Gastrocnemius medialis (tissue), 4 donors: ENCODE data around the gene OTUD1. TPM values are rescaled to one million over a fixed set of nuclear protein-coding genes. Genes with fewer than 3 reads are reported as not detected.

ENCODE experiments used
- ATAC-seq, 2 donors: fragments of 150-250 bp; one replicate each; pipeline ENCODE4 v1.9.1; 2016
- DNase-seq, 2 donors: peaks; one replicate each; pipeline ENCODE4 v3.0.0-alpha.2; 2019
- H3K27ac ChIP-seq, 4 donors: fragments of 200-600 bp; sonication (generic); 1 replicate in 1 of 4; 2 replicates in 3 of 4; pipeline ENCODE4 v1.5.1; 2016 to 2018; ENCODE audit warnings: mild to moderate bottlenecking in 2 of 4, moderate library complexity in 1 of 4
- H3K27me3 ChIP-seq, 3 donors: fragments of 200-600 bp; sonication (generic) in 2 of 3; 1 replicate in 1 of 3; 2 replicates in 2 of 3; pipeline versions ENCODE4 v1.5.1 to v1.6.0; 2016 to 2019; ENCODE audit warnings: mild to moderate bottlenecking in 1 of 3, moderate library complexity in 1 of 3
- H3K36me3 ChIP-seq, 2 donors: fragments of 200-600 bp; sonication (generic) in 1 of 2; one replicate each; pipeline ENCODE4 v1.5.1; 2017 to 2018
- H3K4me1 ChIP-seq, 2 donors: fragments of 200-600 bp; sonication (generic) in 1 of 2; one replicate each; pipeline ENCODE4 v1.5.1; 2016 to 2017; ENCODE audit warnings: mild to moderate bottlenecking in 2 of 2
- H3K4me3 ChIP-seq, 4 donors: fragments of 200-600 bp; sonication (generic) in 3 of 4; 1 replicate in 1 of 4; 2 replicates in 3 of 4; pipeline ENCODE4 v1.5.1; 2016 to 2019; ENCODE audit warnings: mild to moderate bottlenecking in 2 of 4
- H3K9me3 ChIP-seq, 3 donors: fragments of 200-600 bp; sonication (generic) in 2 of 3; 1 replicate in 1 of 3; 2 replicates in 2 of 3; pipeline ENCODE4 v1.5.1; 2016 to 2019
- CTCF ChIP-seq, 5 experiments: fragments of 450-650 bp in 3 of 5; fragments of 200-600 bp in 2 of 5; sonication (generic) in 2 of 5; IDR thresholded peaks in 4 of 5; conservative IDR thresholded peaks in 1 of 5; 1 replicate in 4 of 5; 2 replicates in 1 of 5; pipeline ENCODE4 v1.5.1; 2016 to 2019; ENCODE audit warnings: antibody characterized with exemption in 5 of 5, mild to moderate bottlenecking in 3 of 5, moderate library complexity in 3 of 5
- POLR2A ChIP-seq, 2 donors: fragments of 450-650 bp; IDR thresholded peaks; one replicate each; pipeline ENCODE4 v1.6.1; 2017; ENCODE audit warnings: antibody characterized with exemption in 2 of 2, mild to moderate bottlenecking in 2 of 2, moderate library complexity in 2 of 2
- in situ Hi-C, 4 donors: fragments of 200-750 bp; cut with MboI; loops; one replicate each; pipeline versions ENCODE4 v1.15.0 to v1.8.0; 2017; ENCODE audit warnings: low sequenced_read_pairs in 4 of 4
- intact Hi-C: fragments of 100-400 bp; cut with DNase I; formaldehyde crosslinking; loops from one replicate; pipeline ENCODE4 v1.15.1; 2023; ENCODE audit warnings: low total_unique reads
- total RNA-seq, 4 donors: library from RNA; depleted of rRNA; stranded (reverse); fragments of >200 nt; gene quantifications; one replicate each; pipeline versions ENCODE4 v1.1.0 to v1.2.3, GENCODE V29; 2016

Gene OTUD1
- total RNA-seq, 4 donors from 2014 or later, result 5.3 to 16.9 (median 7.7) TPM

DNA sequence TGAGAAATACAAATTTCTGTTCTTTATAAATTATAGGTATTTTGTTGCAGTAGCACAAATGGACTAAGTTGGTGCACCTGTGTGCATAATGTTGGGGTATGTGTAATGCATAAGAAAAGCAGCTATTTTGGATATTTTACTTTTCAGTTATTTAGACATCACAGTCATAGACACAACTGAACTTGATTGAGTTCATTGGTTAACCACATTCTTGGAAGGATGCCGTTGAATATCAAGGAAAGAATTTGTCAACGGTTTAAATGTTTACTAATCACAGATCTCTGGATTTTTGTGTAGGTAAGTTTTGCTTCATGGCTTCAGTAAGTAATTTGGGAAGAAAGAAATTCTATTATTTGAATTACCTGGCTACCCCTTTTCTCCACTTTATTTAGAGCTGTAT lies 4.1 kb downstream of the OTUD1 start:
- no peak for TF ChIP-seq POLR2A (IDR thresholded peaks at IDR 0.05)
- no peaks in the 10 kb centered on the region for H3K27me3 ChIP-seq
- intact Hi-C loops, result no loop called here
- H3K4me1 ChIP-seq, result peaks cover 29 to 38% of the 10 kb centered on the region in 2 donors
- H3K9me3 ChIP-seq, result no peaks in the 10 kb centered on the region
- in situ Hi-C loops, result loop anchor here in 1 of 4 donors (25.0 kb wide), 1 partner anchor 1131 kb away; the partner anchor contains the start of genes BMI1 and COMMD3
- H3K27ac ChIP-seq, result peak overlapping the region; percentile 91 to 95 (median 92)
- DNase-seq (no peak), ATAC-seq (no peak)
- peak overlapping the region; percentile 17 to 66 (median 41) for H3K4me3 ChIP-seq
- peaks cover 0 to 19% of the 10 kb centered on the region in 2 donors for H3K36me3 ChIP-seq

DNA sequence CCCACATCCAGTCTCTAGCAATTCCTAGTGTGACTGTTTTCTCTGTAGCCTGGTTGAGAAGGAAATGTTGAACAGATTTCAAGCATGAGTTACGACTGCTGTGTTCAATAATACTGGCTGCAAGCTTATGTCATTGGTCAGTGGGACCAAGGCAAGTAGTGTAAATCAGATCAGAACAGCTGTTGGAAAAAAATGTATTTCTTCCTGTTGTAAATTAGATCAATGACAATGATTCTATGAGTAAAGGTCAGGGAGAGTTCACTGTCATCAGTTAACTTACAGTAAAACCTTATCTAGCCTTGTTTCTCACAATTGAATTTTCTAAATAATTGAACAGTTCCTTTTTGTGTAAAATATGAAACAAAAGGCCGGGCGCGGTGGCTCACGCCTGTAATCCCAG lies 6.7 kb downstream of the OTUD1 start:
- in situ Hi-C loops, result loop anchor here in 1 of 4 donors (25.0 kb wide), 1 partner anchor 1133 kb away; the partner anchor contains the start of genes BMI1 and COMMD3
- Histone ChIP-seq H3K27me3 (no peaks in the 10 kb centered on the region), H3K4me1 (peaks cover 29 to 47% of the 10 kb centered on the region in 2 donors), H3K27ac (peak overlapping the region; percentile 20 to 91 (median 44)), H3K9me3 (no peaks in the 10 kb centered on the region), H3K4me3 (no peak overlapping the region), H3K36me3 (peaks cover 0 to 19% of the 10 kb centered on the region in 2 donors)
- intact Hi-C loops, result no loop called here
- DNase-seq (no peak), ATAC-seq (no peak)
- TF ChIP-seq POLR2A (IDR thresholded peaks at IDR 0.05) (no peak), CTCF (IDR thresholded peaks at IDR 0.05 in 4 of 5, conservative IDR thresholded peaks at IDR 0.05 in 1 of 5) (no peak)

DNA sequence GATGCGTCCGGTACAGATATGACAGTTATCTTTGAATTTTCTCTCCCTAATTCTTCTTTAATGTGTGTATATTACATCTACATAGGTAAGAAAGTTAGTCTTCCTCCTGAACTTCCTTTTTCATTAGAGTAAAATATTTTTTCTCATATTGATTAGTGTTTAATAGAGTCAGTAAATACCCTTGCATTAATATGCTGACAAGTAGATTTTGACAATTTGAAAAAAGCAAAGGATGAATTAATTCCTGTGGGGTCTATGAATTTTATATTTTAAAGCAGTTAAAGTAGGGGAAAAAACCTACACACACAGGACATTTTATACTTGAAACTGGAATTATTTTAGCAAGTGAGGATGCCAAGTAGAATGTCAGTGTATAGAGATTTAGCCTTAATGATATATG lies 9.4 kb downstream of the OTUD1 start:
- Histone ChIP-seq H3K4me1 (peaks cover 18 to 36% of the 10 kb centered on the region in 2 donors), H3K36me3 (peaks cover 0 to 13% of the 10 kb centered on the region in 2 donors), H3K9me3 (no peaks in the 10 kb centered on the region), H3K27ac (peak overlapping the region in 3 of 4 donors; percentile 6 to 91 (median 52)), H3K4me3 (no peak overlapping the region), H3K27me3 (no peaks in the 10 kb centered on the region)
- ATAC-seq (no peak), DNase-seq (no peak)
- in situ Hi-C loops, result loop anchor here in 1 of 4 donors (25.0 kb wide), 1 partner anchor 1136 kb away; the partner anchor contains the start of genes BMI1 and COMMD3
- intact Hi-C loops, result no loop called here
- TF ChIP-seq CTCF (IDR thresholded peaks at IDR 0.05 in 4 of 5, conservative IDR thresholded peaks at IDR 0.05 in 1 of 5) (no peak), POLR2A (IDR thresholded peaks at IDR 0.05) (no peak)

DNA sequence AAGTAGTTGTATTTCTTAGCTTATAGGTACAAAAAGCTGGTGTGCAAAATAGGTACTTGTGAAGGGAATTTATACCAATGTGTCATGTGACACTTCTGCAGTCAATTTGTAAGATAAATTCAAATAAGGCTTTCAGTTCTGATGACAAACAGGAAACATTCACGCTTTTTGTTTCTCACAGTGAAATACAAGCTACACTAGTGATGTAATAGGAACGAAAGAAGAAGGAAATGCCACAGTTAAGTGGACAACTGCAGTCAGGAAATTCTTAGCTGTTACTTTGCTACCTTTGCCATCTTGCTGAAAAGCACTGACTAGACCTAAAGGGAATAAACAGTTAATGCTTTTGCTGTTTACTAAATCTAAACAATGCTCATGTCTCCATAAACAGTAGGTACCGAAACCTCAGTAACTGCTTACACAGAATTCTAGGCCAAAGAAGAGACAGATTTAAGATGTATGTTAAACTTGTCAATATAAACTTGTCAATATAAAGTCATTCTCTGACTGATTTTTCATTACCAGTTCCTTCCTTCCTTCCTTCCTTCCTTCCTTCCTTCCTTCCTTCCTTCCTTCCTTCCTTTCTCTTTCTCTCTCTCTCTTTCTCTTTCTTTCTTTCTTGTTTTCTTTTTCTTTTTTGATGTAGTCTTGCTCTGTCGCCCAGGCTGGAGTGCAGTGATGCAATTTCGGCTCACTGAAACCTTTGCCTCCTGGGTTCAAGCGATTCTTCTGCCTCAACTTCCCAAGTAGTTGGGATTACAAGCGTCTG lies 10.1 kb downstream of the OTUD1 start:
- H3K27me3 ChIP-seq, result no peaks in the 10 kb centered on the region
- H3K4me3 ChIP-seq, result no peak overlapping the region
- H3K27ac ChIP-seq, result peak overlapping the region; percentile 6 to 91 (median 30)
- in situ Hi-C loops (loop anchor here in 1 of 4 donors (25.0 kb wide), 1 partner anchor 1137 kb away; the partner anchor contains the start of genes BMI1 and COMMD3), intact Hi-C loops (no loop called here)
- no peak for ATAC-seq
- peaks cover 12 to 32% of the 10 kb centered on the region in 2 donors for H3K4me1 ChIP-seq
- H3K36me3 ChIP-seq, result peaks cover 0 to 6% of the 10 kb centered on the region in 2 donors
- no peaks in the 10 kb centered on the region for H3K9me3 ChIP-seq
- DNase-seq, result no peak
- no peak for TF ChIP-seq POLR2A (IDR thresholded peaks at IDR 0.05)
- TF ChIP-seq CTCF (IDR thresholded peaks at IDR 0.05 in 4 of 5, conservative IDR thresholded peaks at IDR 0.05 in 1 of 5), result no peak

- peaks cover 5 to 25% of the 10 kb centered on the region in 2 donors for H3K4me1 ChIP-seq
- no peaks in the 10 kb centered on the region for H3K27me3 ChIP-seq
- H3K27ac ChIP-seq, result peak overlapping the region; percentile 27 to 54 (median 36)
- no peaks in the 10 kb centered on the region for H3K9me3 ChIP-seq
- no peaks in the 10 kb centered on the region for H3K36me3 ChIP-seq
- in situ Hi-C loops (no loop called here), intact Hi-C loops (no loop called here)
- TF ChIP-seq POLR2A (IDR thresholded peaks at IDR 0.05) (no peak), CTCF (IDR thresholded peaks at IDR 0.05 in 4 of 5, conservative IDR thresholded peaks at IDR 0.05 in 1 of 5) (no peak)
- DNase-seq (no peak), ATAC-seq (peak in 1 of 2 donors; percentile 12)
- no peak overlapping the region for H3K4me3 ChIP-seq
These were observed 13.3 kb downstream of the OTUD1 start for GRCh38 chr10:23452033-23452655.
